ENCODE measurements around the gene MBNL1.

- no peak for TF ChIP-seq CTBP1 (IDR thresholded peaks at IDR 0.05; ENCODE audit: borderline replicate concordance)
- no peak for TF ChIP-seq BHLHE40 (IDR thresholded peaks at IDR 0.05; ENCODE audit: borderline replicate concordance)
- no peak for TF ChIP-seq L3MBTL2 (conservative IDR thresholded peaks at IDR 0.05)
- TF ChIP-seq, protein P1, sequence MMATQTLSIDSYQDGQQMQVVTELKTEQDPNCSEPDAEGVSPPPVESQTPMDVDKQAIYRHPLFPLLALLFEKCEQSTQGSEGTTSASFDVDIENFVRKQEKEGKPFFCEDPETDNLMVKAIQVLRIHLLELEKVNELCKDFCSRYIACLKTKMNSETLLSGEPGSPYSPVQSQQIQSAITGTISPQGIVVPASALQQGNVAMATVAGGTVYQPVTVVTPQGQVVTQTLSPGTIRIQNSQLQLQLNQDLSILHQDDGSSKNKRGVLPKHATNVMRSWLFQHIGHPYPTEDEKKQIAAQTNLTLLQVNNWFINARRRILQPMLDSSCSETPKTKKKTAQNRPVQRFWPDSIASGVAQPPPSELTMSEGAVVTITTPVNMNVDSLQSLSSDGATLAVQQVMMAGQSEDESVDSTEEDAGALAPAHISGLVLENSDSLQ (IDR thresholded peaks at IDR 0.05) = no peak
These were observed 237.2 kb downstream of the MBNL1 start for GRCh38 chr3:152505926-152506325.

All from HEK293T (cell line).